K562 (cell line): ENCODE data around the gene TLR2. TPM values are rescaled to one million over a fixed set of nuclear protein-coding genes. Genes with fewer than 3 reads are reported as not detected.
A peak's percentile ranks its signal among the peaks of the same experiment; 100 is the strongest.

ENCODE experiments used
- GATA2 ChIP-seq: sonication (generic); formaldehyde crosslinking; IDR thresholded peaks from 2 replicates; pipeline ENCODE4 v1.4.0; 2020; ENCODE audit warnings: mild to moderate bottlenecking, missing genetic modification reagents
- L3MBTL2 ChIP-seq: fragments of 450-650 bp; IDR thresholded peaks from 2 replicates; pipeline ENCODE4 v1.6.1; 2016; ENCODE audit warnings: mild to moderate bottlenecking, moderate library complexity
- MECOM ChIP-seq: fragments of 250-450 bp; sonication (Bioruptor Pico); IDR thresholded peaks from 2 replicates; pipeline ENCODE4 v1.8.0; 2022; ENCODE audit warnings: inconsistent platforms
- NFIX ChIP-seq: fragments of 250-450 bp; sonication (Bioruptor Pico); IDR thresholded peaks from 2 replicates; pipeline ENCODE4 v1.4.0; 2020; ENCODE audit warnings: low read depth, mild to moderate bottlenecking, moderate library complexity
- PCBP2 ChIP-seq: fragments of 200-400 bp; formaldehyde crosslinking; IDR thresholded peaks from 2 replicates; pipeline ENCODE4 v1.6.1; 2018; ENCODE audit warnings: low read length, low read depth, mild to moderate bottlenecking, moderate library complexity; ENCODE audit not compliant: poor library complexity, severe bottlenecking
- STAT5A ChIP-seq: IDR thresholded peaks from 2 replicates; pipeline ENCODE4 v1.6.1; 2012; ENCODE audit warnings: low read length, inconsistent platforms, borderline replicate concordance
- TEAD4 ChIP-seq, 2 experiments: sonication (generic) in 1 of 2; formaldehyde crosslinking in 1 of 2; IDR thresholded peaks; 2 replicates each; pipeline versions ENCODE4 v1.6.1 to v1.8.0; 2012 to 2022; ENCODE audit warnings: borderline replicate concordance in 1 of 2, inconsistent platforms in 1 of 2, low read length in 1 of 2, mild to moderate bottlenecking in 1 of 2, missing genetic modification reagents in 1 of 2
- ZNF408 ChIP-seq: fragments of 250-450 bp; sonication (Bioruptor Pico); IDR thresholded peaks from 2 replicates; pipeline ENCODE4 v1.4.0; 2020; ENCODE audit warnings: low read depth, mild to moderate bottlenecking, moderate library complexity
- ZNF507 ChIP-seq: conservative IDR thresholded peaks from 2 replicates; pipeline ENCODE4 v1.6.1; 2017; ENCODE audit warnings: missing genetic modification characterization, missing compliant biosample characterization
- ZNF830 ChIP-seq: fragments of 250-450 bp; sonication (Bioruptor Pico); IDR thresholded peaks from 2 replicates; pipeline ENCODE4 v1.5.0; 2021; ENCODE audit warnings: mild to moderate bottlenecking
- polyA plus RNA-seq, 8 experiments: library from polyadenylated mRNA; depleted of rRNA in 4 of 8; stranded (reverse) in 5 of 8; unstranded in 3 of 8; fragments of >200 nt; fragmentation: Nextera tagmentation in 2 of 8; fragmentation: Illumina TruSeq in 1 of 8; extraction: Ambion mirVana in 2 of 8; extraction: Trizol in 1 of 8; gene quantifications; 2 replicates each; pipeline versions ENCODE4 v1.2.1 to v1.2.3, GENCODE V29; 2011 to 2014; ENCODE audit warnings: inconsistent platforms in 1 of 8, missing spikeins in 1 of 8
- total RNA-seq, 7 experiments: library from RNA; depleted of rRNA in 6 of 7; stranded (reverse); fragments of >200 nt in 6 of 7; fragmentation: Illumina TruSeq in 2 of 7; extraction: Trizol in 2 of 7; gene quantifications; 2 replicates each; pipeline versions ENCODE4 v1.2.1 to v1.2.3, GENCODE V29; 2011 to 2021; ENCODE audit warnings: low replicate concordance in 1 of 7
- TF ChIP-seq, protein P1 (sequence below): fragments of 450-650 bp; IDR thresholded peaks from 2 replicates; pipeline ENCODE4 v1.6.1; 2016; ENCODE audit warnings: mild to moderate bottlenecking, moderate library complexity
- TF ChIP-seq, protein P2 (sequence below): fragments of 250-450 bp; sonication (Bioruptor Pico); IDR thresholded peaks from 2 replicates; pipeline ENCODE4 v1.8.0; 2021; ENCODE audit warnings: moderate library complexity, mild to moderate bottlenecking, inconsistent platforms
- TF ChIP-seq, protein P3 (sequence below): fragments of 450-650 bp; IDR thresholded peaks from 2 replicates; pipeline ENCODE4 v1.7.0; 2016; ENCODE audit warnings: borderline replicate concordance

Gene TLR2
- total and polyA plus RNA-seq, 9 of the 15 experiments (the other 6 are each of a cell fraction or from before 2014, with no cell fraction given): 0.09 to 0.11 TPM; not detected in 7

DNA sequence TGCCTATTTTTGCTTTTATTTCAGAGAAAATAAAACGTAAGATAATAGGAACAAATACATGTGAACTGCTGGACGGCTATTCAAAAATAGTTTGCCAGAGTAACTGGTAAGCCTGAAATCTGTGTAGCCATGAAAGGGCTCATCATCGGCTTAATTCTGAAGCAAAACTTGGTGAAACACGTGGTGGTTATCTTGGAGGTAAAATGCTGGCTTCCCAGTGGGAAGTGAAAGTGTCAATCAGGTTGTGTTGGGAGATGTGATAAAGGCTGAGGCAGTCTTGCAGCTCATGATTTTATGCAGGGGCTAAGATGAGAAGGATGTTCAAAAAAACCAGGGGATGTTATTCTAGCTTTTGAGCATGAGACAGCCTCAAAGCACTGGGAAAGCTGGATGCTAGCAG lies 36.1 kb upstream of the TLR2 start (continued):
- TF ChIP-seq, protein P1, sequence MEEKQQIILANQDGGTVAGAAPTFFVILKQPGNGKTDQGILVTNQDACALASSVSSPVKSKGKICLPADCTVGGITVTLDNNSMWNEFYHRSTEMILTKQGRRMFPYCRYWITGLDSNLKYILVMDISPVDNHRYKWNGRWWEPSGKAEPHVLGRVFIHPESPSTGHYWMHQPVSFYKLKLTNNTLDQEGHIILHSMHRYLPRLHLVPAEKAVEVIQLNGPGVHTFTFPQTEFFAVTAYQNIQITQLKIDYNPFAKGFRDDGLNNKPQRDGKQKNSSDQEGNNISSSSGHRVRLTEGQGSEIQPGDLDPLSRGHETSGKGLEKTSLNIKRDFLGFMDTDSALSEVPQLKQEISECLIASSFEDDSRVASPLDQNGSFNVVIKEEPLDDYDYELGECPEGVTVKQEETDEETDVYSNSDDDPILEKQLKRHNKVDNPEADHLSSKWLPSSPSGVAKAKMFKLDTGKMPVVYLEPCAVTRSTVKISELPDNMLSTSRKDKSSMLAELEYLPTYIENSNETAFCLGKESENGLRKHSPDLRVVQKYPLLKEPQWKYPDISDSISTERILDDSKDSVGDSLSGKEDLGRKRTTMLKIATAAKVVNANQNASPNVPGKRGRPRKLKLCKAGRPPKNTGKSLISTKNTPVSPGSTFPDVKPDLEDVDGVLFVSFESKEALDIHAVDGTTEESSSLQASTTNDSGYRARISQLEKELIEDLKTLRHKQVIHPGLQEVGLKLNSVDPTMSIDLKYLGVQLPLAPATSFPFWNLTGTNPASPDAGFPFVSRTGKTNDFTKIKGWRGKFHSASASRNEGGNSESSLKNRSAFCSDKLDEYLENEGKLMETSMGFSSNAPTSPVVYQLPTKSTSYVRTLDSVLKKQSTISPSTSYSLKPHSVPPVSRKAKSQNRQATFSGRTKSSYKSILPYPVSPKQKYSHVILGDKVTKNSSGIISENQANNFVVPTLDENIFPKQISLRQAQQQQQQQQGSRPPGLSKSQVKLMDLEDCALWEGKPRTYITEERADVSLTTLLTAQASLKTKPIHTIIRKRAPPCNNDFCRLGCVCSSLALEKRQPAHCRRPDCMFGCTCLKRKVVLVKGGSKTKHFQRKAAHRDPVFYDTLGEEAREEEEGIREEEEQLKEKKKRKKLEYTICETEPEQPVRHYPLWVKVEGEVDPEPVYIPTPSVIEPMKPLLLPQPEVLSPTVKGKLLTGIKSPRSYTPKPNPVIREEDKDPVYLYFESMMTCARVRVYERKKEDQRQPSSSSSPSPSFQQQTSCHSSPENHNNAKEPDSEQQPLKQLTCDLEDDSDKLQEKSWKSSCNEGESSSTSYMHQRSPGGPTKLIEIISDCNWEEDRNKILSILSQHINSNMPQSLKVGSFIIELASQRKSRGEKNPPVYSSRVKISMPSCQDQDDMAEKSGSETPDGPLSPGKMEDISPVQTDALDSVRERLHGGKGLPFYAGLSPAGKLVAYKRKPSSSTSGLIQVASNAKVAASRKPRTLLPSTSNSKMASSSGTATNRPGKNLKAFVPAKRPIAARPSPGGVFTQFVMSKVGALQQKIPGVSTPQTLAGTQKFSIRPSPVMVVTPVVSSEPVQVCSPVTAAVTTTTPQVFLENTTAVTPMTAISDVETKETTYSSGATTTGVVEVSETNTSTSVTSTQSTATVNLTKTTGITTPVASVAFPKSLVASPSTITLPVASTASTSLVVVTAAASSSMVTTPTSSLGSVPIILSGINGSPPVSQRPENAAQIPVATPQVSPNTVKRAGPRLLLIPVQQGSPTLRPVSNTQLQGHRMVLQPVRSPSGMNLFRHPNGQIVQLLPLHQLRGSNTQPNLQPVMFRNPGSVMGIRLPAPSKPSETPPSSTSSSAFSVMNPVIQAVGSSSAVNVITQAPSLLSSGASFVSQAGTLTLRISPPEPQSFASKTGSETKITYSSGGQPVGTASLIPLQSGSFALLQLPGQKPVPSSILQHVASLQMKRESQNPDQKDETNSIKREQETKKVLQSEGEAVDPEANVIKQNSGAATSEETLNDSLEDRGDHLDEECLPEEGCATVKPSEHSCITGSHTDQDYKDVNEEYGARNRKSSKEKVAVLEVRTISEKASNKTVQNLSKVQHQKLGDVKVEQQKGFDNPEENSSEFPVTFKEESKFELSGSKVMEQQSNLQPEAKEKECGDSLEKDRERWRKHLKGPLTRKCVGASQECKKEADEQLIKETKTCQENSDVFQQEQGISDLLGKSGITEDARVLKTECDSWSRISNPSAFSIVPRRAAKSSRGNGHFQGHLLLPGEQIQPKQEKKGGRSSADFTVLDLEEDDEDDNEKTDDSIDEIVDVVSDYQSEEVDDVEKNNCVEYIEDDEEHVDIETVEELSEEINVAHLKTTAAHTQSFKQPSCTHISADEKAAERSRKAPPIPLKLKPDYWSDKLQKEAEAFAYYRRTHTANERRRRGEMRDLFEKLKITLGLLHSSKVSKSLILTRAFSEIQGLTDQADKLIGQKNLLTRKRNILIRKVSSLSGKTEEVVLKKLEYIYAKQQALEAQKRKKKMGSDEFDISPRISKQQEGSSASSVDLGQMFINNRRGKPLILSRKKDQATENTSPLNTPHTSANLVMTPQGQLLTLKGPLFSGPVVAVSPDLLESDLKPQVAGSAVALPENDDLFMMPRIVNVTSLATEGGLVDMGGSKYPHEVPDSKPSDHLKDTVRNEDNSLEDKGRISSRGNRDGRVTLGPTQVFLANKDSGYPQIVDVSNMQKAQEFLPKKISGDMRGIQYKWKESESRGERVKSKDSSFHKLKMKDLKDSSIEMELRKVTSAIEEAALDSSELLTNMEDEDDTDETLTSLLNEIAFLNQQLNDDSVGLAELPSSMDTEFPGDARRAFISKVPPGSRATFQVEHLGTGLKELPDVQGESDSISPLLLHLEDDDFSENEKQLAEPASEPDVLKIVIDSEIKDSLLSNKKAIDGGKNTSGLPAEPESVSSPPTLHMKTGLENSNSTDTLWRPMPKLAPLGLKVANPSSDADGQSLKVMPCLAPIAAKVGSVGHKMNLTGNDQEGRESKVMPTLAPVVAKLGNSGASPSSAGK: peak; percentile 44; the same call in 1 of the 2 replicates
- TF ChIP-seq L3MBTL2: peak; percentile 74
- no peak for TF ChIP-seq NFIX
- TF ChIP-seq, protein P2, sequence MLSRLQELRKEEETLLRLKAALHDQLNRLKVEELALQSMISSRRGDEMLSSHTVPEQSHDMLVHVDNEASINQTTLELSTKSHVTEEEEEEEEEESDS (CRISPR knock-in tag): no peak
- TF ChIP-seq STAT5A: no peak
- no peak for TF ChIP-seq GATA2
- no peak for TF ChIP-seq ZNF507 (tag)
- TF ChIP-seq PCBP2: no peak
- TF ChIP-seq TEAD4 (IDR thresholded peaks at IDR 0.05; ENCODE audit: low read length): no peak
- no peak for TF ChIP-seq TEAD4 (CRISPR knock-in tag; IDR thresholded peaks at IDR 0.05; ENCODE audit: borderline replicate concordance)
- TF ChIP-seq ZNF830 (CRISPR knock-in tag): no peak
- TF ChIP-seq, protein P3, sequence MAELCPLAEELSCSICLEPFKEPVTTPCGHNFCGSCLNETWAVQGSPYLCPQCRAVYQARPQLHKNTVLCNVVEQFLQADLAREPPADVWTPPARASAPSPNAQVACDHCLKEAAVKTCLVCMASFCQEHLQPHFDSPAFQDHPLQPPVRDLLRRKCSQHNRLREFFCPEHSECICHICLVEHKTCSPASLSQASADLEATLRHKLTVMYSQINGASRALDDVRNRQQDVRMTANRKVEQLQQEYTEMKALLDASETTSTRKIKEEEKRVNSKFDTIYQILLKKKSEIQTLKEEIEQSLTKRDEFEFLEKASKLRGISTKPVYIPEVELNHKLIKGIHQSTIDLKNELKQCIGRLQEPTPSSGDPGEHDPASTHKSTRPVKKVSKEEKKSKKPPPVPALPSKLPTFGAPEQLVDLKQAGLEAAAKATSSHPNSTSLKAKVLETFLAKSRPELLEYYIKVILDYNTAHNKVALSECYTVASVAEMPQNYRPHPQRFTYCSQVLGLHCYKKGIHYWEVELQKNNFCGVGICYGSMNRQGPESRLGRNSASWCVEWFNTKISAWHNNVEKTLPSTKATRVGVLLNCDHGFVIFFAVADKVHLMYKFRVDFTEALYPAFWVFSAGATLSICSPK: no peak
- no peak for TF ChIP-seq ZNF408 (CRISPR knock-in tag)
- no peak for TF ChIP-seq MECOM (CRISPR knock-in tag)
